ENCODE results near the gene SETDB2. TPM values are rescaled to one million over a fixed set of nuclear protein-coding genes. Genes with fewer than 3 reads are reported as not detected.

Gene SETDB2
- total RNA-seq, 2 donors from 2014 or later = 9.0 to 17.6 TPM

DNA sequence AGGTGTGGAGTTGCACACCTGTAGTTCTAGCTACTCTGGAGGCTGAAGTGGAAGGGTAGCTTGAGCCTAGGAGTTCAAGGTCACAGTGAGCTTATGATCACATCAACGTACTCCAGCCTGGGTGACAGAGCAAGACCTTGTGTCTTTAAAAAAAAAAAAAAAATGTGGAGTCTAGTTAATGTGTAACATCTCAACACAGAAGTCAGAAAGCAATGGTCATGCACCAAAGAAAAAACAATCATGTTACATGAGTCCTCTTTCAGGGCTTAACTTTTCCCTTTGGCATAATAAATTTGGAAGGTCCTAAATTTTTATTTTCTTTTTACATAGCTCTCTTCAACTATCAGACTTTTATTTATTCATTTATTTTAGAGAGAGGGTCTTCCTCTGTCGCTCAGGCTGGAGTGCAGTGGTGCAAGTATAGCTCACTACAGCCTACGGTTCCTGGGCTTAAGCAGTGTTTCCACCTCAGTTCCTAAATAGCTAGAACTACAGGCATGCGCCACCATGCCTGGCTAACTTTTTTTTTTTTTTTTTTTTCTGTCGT is 22.3 kb downstream of the SETDB2 start:
- no peak overlapping the region for H3K27ac ChIP-seq
- H3K4me3 ChIP-seq = no peak overlapping the region
- H3K9me3 ChIP-seq = no peaks in the 10 kb centered on the region
- TF ChIP-seq POLR2A (IDR thresholded peaks at IDR 0.05) = no peak
- H3K36me3 ChIP-seq = no peaks in the 10 kb centered on the region
- no peaks in the 10 kb centered on the region for H3K27me3 ChIP-seq (replicated peaks; ENCODE audit: insufficient read depth)
- H3K4me1 ChIP-seq (replicated peaks) = no peaks in the 10 kb centered on the region
- intact Hi-C loops (cut with DNase I) = no loop called here
- no peak for DNase-seq (ENCODE audit: low spot score)
- WGBS = 82% methylated on average over 5 of the region's 5 CpGs

- Histone ChIP-seq H3K27me3 (replicated peaks; ENCODE audit: insufficient read depth) (no peaks in the 10 kb centered on the region), H3K27ac (no peak overlapping the region), H3K4me3 (no peak overlapping the region), H3K36me3 (no peaks in the 10 kb centered on the region), H3K4me1 (replicated peaks) (no peaks in the 10 kb centered on the region), H3K9me3 (no peaks in the 10 kb centered on the region)
- 43% methylated on average over 1 of the region's 1 CpG for whole genome bisulfite sequencing
- intact Hi-C loops (cut with DNase I) = no loop called here
- DNase-seq (ENCODE audit: low spot score) = no peak
- TF ChIP-seq POLR2A (IDR thresholded peaks at IDR 0.05) (no peak), POLR2AphosphoS5 (IDR thresholded peaks at IDR 0.05) (no peak)
- TF ChIP-seq, protein P1, sequence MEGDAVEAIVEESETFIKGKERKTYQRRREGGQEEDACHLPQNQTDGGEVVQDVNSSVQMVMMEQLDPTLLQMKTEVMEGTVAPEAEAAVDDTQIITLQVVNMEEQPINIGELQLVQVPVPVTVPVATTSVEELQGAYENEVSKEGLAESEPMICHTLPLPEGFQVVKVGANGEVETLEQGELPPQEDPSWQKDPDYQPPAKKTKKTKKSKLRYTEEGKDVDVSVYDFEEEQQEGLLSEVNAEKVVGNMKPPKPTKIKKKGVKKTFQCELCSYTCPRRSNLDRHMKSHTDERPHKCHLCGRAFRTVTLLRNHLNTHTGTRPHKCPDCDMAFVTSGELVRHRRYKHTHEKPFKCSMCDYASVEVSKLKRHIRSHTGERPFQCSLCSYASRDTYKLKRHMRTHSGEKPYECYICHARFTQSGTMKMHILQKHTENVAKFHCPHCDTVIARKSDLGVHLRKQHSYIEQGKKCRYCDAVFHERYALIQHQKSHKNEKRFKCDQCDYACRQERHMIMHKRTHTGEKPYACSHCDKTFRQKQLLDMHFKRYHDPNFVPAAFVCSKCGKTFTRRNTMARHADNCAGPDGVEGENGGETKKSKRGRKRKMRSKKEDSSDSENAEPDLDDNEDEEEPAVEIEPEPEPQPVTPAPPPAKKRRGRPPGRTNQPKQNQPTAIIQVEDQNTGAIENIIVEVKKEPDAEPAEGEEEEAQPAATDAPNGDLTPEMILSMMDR (IDR thresholded peaks at IDR 0.05) = no peak
Measured at GRCh38 chr13:49472186-49472585, 28.1 kb downstream of the SETDB2 start.

DNA sequence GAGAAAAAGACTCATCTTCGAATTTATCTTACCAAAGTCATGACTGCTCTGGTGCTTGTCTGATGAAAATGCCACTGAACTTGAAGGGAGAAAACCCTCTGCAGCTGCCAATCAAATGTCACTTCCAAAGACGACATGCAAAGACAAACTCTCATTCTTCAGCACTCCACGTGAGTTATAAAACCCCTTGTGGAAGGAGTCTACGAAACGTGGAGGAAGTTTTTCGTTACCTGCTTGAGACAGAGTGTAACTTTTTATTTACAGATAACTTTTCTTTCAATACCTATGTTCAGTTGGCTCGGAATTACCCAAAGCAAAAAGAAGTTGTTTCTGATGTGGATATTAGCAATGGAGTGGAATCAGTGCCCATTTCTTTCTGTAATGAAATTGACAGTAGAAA is 32.5 kb downstream of the SETDB2 start:
- Histone ChIP-seq H3K4me1 (replicated peaks) (no peaks in the 10 kb centered on the region), H3K27me3 (replicated peaks; ENCODE audit: insufficient read depth) (no peaks in the 10 kb centered on the region), H3K36me3 (no peaks in the 10 kb centered on the region), H3K4me3 (no peak overlapping the region), H3K9me3 (no peaks in the 10 kb centered on the region), H3K27ac (no peak overlapping the region)
- DNase-seq (ENCODE audit: low spot score) = no peak
- intact Hi-C loops (cut with DNase I) = no loop called here
- TF ChIP-seq POLR2A (IDR thresholded peaks at IDR 0.05) (no peak), POLR2AphosphoS5 (IDR thresholded peaks at IDR 0.05) (peak; percentile 54)
- 65% methylated on average over 7 of the region's 7 CpGs for WGBS

DNA sequence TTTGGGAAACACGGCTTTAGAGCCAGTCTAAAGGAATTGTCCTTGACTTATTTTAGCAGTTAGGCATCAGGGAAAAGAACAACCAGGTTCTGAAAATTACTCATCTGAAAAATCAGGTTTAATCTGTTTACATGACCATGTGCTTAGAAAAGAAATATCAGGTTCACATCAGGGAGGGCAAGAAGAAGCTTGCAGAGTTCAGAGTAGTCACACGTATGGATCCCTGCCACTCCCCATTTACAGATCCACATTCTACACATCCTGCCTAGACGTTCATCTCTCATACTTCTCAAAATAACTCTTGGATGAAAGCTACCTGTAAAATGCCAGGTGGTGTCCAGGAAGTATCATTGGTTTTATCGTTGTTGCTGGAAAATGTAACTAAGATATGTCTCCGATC is 37.7 kb downstream of the SETDB2 start:
- no peaks in the 10 kb centered on the region for H3K36me3 ChIP-seq
- H3K27ac ChIP-seq = no peak overlapping the region
- H3K4me1 ChIP-seq (replicated peaks) = no peaks in the 10 kb centered on the region
- H3K9me3 ChIP-seq = no peaks in the 10 kb centered on the region
- WGBS = 48% methylated on average over 5 of the region's 5 CpGs
- no peak for DNase-seq (ENCODE audit: low spot score)
- no peaks in the 10 kb centered on the region for H3K27me3 ChIP-seq (replicated peaks; ENCODE audit: insufficient read depth)
- no peak overlapping the region for H3K4me3 ChIP-seq
- intact Hi-C loops (cut with DNase I) = no loop called here
- TF ChIP-seq, protein P1 (IDR thresholded peaks at IDR 0.05) = no peak

GRCh38 chr13:49488563-49488962 is 44.5 kb downstream of the SETDB2 start:
- no peaks in the 10 kb centered on the region for H3K27me3 ChIP-seq (replicated peaks; ENCODE audit: insufficient read depth)
- H3K9me3 ChIP-seq = no peaks in the 10 kb centered on the region
- intact Hi-C loops (cut with DNase I) = no loop called here
- no peaks in the 10 kb centered on the region for H3K4me1 ChIP-seq (replicated peaks)
- H3K36me3 ChIP-seq = no peaks in the 10 kb centered on the region
- DNase-seq (ENCODE audit: low spot score) = no peak
- H3K27ac ChIP-seq = no peak overlapping the region
- H3K4me3 ChIP-seq = no peak overlapping the region
- TF ChIP-seq POLR2A (IDR thresholded peaks at IDR 0.05) = no peak
- no peak for TF ChIP-seq POLR2AphosphoS5 (IDR thresholded peaks at IDR 0.05)
- TF ChIP-seq, protein P1 (IDR thresholded peaks at IDR 0.05) = no peak
- 91% methylated on average over 2 of the region's 2 CpGs for WGBS

DNA sequence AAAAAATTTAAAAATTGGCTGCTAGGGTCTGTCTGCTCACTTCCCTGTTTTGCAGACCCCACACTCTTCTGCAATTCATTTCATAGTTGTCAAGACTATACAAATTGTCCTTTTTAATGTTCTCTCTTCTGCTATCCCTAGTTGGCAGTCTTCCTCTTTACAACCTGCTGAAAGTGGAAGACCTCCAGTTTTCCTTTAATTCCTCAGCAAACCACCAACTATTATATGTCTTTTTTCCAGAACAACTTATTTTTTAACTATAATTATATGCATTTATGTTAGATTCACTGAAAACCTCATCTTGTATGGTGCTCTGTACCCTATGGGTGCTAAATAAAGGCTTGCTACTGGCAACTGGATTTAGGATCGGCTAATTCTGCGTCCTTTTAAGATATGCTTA is 50.6 kb downstream of the SETDB2 start:
- Histone ChIP-seq H3K4me3 (peak overlapping the region; percentile 58 to 65), H3K9me3 (no peaks in the 10 kb centered on the region), H3K27ac (peak overlapping the region; percentile 92 to 95), H3K27me3 (replicated peaks; ENCODE audit: insufficient read depth) (no peaks in the 10 kb centered on the region), H3K36me3 (no peaks in the 10 kb centered on the region), H3K4me1 (replicated peaks) (no peaks in the 10 kb centered on the region)
- no peak for DNase-seq (ENCODE audit: low spot score)
- WGBS = 88% methylated on average over 2 of the region's 2 CpGs
- intact Hi-C loops (cut with DNase I) = loop anchor here (5.0 kb wide), 3 partner anchors 47 to 192 kb away; no protein-coding TSS in a partner anchor
- TF ChIP-seq, protein P1 (IDR thresholded peaks at IDR 0.05) = no peak
- TF ChIP-seq POLR2AphosphoS5 (IDR thresholded peaks at IDR 0.05) (no peak), POLR2A (IDR thresholded peaks at IDR 0.05) (no peak)

Data from prostate gland (tissue), 2 donors.